Measurements from ENCODE around the gene CABP1.
"Not testable (repeated sequence)": the region's sequence is repeated elsewhere in the genome, so short reads cannot be mapped to it uniquely, and the experiment has no call there.

DNA sequence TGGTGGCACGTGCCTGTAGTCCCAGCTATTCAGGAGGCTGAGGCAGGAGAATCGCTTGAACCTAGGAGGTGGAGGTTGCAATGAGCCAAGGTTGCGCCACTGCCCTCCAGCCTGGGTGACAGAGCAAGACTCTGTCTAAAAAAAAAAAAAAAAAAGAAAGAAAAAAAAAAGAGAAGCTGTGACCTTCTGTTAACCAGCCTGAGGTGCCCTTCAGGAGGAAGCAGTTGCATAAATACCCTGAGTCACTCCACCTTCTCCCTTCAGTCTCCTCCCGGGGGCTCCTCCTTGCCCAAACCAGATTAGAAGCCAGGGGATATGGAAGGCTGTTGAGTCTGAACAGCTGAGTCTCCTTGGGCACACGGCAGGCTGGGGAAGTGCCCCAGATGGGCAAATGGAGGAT is 38.0 kb upstream of the CABP1 start:
- TF ChIP-seq, protein P1, sequence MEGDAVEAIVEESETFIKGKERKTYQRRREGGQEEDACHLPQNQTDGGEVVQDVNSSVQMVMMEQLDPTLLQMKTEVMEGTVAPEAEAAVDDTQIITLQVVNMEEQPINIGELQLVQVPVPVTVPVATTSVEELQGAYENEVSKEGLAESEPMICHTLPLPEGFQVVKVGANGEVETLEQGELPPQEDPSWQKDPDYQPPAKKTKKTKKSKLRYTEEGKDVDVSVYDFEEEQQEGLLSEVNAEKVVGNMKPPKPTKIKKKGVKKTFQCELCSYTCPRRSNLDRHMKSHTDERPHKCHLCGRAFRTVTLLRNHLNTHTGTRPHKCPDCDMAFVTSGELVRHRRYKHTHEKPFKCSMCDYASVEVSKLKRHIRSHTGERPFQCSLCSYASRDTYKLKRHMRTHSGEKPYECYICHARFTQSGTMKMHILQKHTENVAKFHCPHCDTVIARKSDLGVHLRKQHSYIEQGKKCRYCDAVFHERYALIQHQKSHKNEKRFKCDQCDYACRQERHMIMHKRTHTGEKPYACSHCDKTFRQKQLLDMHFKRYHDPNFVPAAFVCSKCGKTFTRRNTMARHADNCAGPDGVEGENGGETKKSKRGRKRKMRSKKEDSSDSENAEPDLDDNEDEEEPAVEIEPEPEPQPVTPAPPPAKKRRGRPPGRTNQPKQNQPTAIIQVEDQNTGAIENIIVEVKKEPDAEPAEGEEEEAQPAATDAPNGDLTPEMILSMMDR (IDR thresholded peaks at IDR 0.05) = not testable (repeated sequence)
- not testable (repeated sequence) for TF ChIP-seq POLR2A (IDR thresholded peaks at IDR 0.05)
